HG02798 (cell line): ENCODE results near the gene CLMP.
A peak's percentile ranks its signal among the peaks of the same experiment; 100 is the strongest.

Experiments
- ATAC-seq: cut with Tn5 transposase; IDR thresholded peaks from one replicate; pipeline ENCODE4 v1.9.1; 2021; ENCODE audit warnings: mild to moderate bottlenecking; ENCODE audit not compliant: unreplicated experiment, poor library complexity

CLMP gene, protein sequence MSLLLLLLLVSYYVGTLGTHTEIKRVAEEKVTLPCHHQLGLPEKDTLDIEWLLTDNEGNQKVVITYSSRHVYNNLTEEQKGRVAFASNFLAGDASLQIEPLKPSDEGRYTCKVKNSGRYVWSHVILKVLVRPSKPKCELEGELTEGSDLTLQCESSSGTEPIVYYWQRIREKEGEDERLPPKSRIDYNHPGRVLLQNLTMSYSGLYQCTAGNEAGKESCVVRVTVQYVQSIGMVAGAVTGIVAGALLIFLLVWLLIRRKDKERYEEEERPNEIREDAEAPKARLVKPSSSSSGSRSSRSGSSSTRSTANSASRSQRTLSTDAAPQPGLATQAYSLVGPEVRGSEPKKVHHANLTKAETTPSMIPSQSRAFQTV

DNA sequence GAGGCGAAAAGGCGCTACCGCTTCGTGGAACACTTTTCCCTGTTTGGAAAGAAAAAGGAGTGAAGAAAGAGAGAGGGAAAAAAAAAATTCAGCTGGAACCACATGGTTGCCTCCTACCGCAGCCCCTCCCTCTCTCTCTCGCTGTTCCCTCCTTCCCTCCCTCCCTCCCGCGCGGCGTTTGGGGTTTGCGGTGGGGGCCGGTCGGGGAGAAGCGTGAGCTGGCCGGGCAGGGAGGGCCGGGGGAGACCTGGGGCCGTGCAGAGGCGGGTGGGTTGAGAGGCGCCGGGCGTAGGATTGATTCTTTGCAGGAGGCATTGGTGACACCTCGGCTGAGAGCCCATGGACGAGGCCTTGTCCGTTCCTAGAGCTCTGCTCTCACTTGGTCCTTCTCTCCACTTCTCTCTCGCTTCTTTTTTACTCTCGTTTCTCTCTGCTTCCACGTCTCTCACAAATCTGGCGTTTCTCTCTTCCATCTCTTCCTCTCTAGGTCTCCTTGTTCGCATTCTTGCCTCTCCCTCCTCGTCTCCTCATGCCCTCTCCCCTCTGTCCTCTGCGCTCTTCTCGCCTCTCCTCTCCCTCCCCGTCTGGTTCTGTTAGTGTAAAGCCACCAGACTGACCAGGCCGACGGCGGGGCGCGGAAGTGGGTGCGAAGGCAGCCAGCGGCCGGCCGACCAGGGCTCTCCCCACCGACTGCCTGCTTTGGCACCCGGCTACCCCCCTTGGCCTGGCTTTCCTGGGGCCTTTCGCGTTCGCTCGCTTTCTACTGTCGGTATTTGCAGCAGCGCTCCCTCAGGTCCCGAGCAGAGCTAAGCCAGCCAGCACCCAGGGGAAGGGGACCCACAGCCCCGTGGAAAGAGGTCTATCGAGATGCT lies at the start of gene CLMP:
TSS of gene CLMP (minus strand) at position 61 of the 872 bp plus-strand sequence. CDS start 308 bp downstream, outside the sequence.
- no peak for ATAC-seq

DNA sequence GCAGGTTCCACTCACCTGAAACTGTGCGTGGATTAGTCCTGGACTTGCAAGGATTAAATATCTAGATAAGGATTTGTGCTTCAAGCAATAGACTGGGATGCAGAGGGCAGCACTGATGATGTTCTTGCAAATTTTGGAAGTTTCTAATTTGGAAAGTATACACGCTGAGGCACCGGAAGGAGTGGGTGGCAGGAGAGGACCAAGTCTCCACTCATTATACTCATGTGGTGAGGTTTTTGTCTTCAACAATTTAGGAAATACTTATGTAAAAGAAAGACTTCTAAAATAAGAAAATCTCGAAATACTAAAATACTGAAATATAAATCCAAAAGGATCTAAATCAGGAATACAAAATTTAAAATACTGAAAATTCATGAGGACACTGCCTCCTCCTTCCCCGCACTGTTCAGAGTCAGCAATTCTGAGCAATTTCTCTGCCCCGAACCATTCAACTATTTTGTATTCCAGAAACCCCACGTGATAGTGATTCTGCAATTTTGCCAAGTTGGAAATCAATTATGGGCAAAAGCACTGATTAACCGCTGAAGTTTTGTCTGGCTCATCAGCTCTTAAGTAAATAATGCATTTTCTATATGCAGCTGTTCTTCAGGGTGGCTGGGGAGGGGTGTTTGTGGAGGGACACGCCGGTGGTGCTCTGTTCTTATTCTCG lies 47.0 kb upstream of the CLMP start:
- ATAC-seq = no peak

DNA sequence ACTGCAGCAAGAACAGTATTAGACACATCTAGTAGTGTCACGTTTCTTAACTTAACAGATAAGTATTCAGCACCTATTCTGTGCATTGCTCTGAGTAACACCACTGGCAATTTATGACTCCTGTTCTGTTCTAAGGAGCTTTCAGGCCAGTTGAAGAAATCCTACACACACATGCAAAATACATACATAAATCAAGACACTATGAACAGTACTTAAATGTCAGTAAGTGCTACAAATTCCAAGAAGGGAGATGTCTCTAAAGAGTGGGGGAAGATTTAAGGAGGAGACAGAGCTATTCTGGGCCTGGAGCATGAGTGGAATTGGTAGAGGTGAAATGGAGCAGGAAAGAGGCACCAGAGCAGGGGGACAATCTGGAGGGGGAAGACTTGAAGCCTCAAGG lies 46.2 kb upstream of the CLMP start:
- no peak for ATAC-seq

- no peak for ATAC-seq
These were observed 44.4 kb upstream of the CLMP start for GRCh38 chr11:123239191-123240150.

GRCh38 chr11:123238297-123238696 lies 43.2 kb upstream of the CLMP start:
- no peak for ATAC-seq

DNA sequence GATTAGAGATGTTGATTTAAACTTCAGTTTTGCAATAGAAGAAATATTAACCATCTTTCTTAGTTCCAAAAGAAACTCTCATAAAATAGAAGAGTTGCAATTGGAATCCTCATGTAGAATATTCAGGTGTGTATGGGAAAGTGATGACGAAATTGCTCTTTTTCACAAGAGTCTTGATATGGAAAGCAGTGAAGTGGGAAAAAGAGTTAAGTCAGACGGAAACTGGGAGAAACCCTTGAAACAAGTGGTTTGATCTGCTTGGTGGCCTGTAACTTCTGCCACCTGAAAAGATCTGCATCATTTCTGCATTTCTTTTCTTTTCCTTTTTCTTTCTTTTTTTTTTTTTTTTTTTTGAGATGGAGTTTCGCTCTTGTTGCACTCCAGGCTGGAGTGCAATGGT lies 41.8 kb upstream of the CLMP start:
- no peak for ATAC-seq

DNA sequence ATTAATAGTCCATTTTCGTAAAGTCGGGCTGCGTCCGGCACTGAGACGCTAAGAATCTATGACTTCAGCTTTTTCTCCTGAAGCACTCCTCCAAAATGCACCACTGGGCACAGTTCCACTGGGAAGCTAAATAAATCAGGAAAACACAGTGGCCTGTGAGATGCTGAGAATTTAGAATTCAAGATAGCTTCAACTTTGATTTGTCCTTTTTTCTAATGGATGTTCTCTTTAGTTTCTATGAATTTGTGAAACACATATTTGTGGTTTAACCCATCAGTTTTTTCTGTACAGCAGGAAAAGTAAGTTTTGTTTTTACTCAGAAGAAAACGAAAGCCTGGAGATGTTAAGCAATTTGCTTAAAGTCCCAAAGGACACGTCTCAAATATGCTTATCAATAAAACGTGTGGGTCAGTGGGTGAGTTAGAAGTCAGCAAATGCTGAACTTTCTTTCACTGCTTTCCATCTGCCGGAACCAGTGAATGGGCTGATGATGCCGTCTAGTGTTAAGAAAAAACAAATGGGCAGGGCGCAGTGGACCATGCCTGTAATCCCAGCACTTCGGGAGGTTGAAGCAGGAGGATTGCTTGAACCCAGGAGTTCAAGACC lies 40.7 kb upstream of the CLMP start:
- ATAC-seq = no peak

- no peak for ATAC-seq
These were observed 40.1 kb upstream of the CLMP start for GRCh38 chr11:123235117-123235655.

DNA sequence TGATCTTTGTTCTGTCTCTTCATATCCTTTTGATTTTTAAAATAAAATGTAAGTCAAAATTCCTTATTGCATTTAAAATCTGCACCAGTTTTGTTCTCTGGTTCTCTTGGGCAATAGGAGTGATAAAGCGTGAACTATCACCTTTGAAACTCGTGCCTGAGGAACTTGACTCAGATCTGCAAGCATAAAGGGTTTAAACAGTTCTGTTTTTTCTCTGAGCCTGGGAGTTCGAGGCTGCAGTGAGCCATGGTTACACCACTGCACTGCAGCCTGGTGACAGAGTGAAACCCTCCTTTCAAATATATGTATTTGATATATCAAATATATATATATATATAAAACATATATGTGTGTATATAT lies 38.9 kb upstream of the CLMP start:
- no peak for ATAC-seq

GRCh38 chr11:123233280-123233974 lies 38.4 kb upstream of the CLMP start:
- peak; percentile 94 for ATAC-seq

- no peak for ATAC-seq
These were observed 36.7 kb upstream of the CLMP start for GRCh38 chr11:123231777-123232176.

DNA sequence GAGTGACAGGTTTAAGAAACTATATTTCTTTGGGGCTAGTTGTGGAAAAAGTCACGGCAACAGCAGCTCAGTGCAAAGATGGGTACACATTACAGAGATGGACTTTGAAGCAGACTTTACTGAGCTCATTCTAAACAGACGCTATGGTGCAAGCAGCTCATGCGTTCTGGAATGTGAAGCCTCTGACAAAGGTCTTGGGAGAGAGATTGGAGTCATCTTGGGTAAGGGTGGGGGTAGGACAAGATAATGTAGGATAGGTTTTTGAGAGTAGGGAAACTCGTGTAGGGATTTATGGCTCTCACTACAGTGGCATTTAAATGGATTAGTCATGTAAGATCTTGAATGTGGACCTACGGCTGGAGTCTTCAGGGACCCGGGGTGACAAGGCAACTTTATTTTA lies 36.2 kb upstream of the CLMP start:
- no peak for ATAC-seq

DNA sequence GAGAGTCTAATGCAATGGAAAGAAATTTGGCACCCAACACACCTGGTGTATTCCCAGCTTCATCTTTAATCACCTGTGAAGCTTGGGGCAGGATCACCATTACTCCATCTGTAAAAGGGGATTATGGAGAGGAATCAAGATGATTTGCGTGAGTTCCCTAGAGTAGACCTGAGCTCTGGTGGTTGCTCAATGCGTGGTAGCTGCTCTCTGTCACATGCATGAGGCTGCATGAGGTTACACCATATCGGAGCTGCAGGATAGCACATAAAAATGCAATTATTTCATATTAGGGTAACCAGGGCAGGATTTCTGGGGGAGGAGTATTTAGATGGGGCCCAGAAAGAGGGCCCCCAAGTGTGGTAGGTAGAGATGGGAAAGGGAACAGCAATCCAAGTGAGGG lies 35.3 kb upstream of the CLMP start:
- no peak for ATAC-seq

- no peak for ATAC-seq
These were observed 33.6 kb upstream of the CLMP start for GRCh38 chr11:123228496-123229163.

GRCh38 chr11:123227763-123228495 lies 32.9 kb upstream of the CLMP start:
- no peak for ATAC-seq

GRCh38 chr11:123221584-123221983 lies 26.5 kb upstream of the CLMP start:
- no peak for ATAC-seq

DNA sequence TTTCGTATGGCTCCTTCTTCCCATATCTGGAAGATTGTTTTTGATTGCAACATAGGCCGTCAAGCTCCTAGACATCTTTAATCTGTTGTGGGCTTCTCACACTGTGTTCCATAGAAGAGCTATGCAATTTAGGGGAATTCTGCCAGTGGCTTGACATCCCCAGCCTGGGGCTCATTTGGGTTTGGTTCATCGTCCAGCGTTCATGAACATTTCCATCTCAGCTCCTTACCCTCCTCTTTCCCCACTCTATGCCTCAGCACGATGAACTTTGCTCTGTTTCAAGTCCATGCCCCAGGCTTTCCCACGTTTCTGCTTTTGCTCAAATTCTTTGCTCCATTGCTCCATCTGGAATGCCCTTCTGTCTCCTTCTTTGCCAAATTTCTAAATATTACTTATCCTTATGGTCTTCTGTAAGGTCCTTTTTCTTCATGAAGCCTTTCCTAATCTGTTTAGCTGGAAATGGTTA lies 26.1 kb upstream of the CLMP start:
- no peak for ATAC-seq
